GM12878 (cell line): Measurements from ENCODE around the gene BEGAIN. TPM values are rescaled to one million over a fixed set of nuclear protein-coding genes. Genes with fewer than 3 reads are reported as not detected.

ENCODE experiments used
- ATAC-seq: fragments of 200-7000 bp; cut with Tn5 transposase; 3 replicates; pipeline ENCODE4 v1.9.1; 2020; ENCODE audit warnings: mild to moderate bottlenecking, moderate library complexity
- BruUV-seq: library from RNA; stranded (reverse); fragments of 400-500 nt; replicated peaks from 2 replicates; lab custom pipeline; 2021; lab: Mats Ljungman, UMichigan
- CTCF ChIA-PET: fragments of 300-600 bp; sonication (Branson Sonifier 250); formaldehyde crosslinking; extraction: SDS; loops from one replicate; lab custom pipeline; 2021; ENCODE audit warnings: inconsistent platforms; lab: Yijun Ruan, JAX
- POLR2A ChIA-PET: fragments of 350-600 bp; formaldehyde crosslinking; extraction: SDS; loops from one replicate; lab custom pipeline; 2021; ENCODE audit warnings: inconsistent platforms; lab: Charles Lee
- RAD21 ChIA-PET: fragments of 300-600 bp; sonication (Branson Sonifier 250); formaldehyde crosslinking; loops from one replicate; lab custom pipeline; 2023; ENCODE audit warnings: antibody characterized with exemption; ENCODE audit not compliant: unreplicated experiment; lab: Charles Lee
- SMC1A ChIA-PET: fragments of 300-600 bp; sonication (Branson Sonifier 250); formaldehyde crosslinking; loops from one replicate; lab custom pipeline; 2023; ENCODE audit not compliant: unreplicated experiment, uncharacterized antibody; lab: Charles Lee
- DNase-seq: peaks from one replicate; pipeline ENCODE4 v3.0.0-alpha.2; 2011; ENCODE audit warnings: low read depth, low spot score
- FAIRE-seq: peaks from 3 replicates; lab custom pipeline; 2011; peaks lifted over from hg19 to GRCh38; lab: Jason Lieb, UNC
- H2AFZ ChIP-seq: 2 replicates; pipeline ENCODE4 v1.6.0; 2011; ENCODE audit warnings: low read depth, low read length, control low read depth; ENCODE audit not compliant: control insufficient read depth
- H3K27ac ChIP-seq: 2 replicates; pipeline ENCODE4 v1.5.1; 2011; ENCODE audit warnings: control low read depth; ENCODE audit not compliant: control insufficient read depth, insufficient read depth
- H3K27me3 ChIP-seq, 2 experiments: replicated peaks in 1 of 2; 2 replicates each; pipeline versions ENCODE4 v1.6.0 to v1.6.1; 2011; ENCODE audit warnings: low read length in 1 of 2; ENCODE audit not compliant: control insufficient read depth in 2 of 2, insufficient read depth in 2 of 2
- H3K36me3 ChIP-seq, 2 experiments: 2 replicates each; pipeline ENCODE4 v1.5.1; 2011; ENCODE audit warnings: low read length in 1 of 2; ENCODE audit not compliant: control insufficient read depth in 2 of 2, insufficient read depth in 2 of 2
- H3K4me1 ChIP-seq: 2 replicates; pipeline ENCODE4 v1.6.1; 2011; ENCODE audit warnings: mild to moderate bottlenecking, low read length, moderate library complexity, mixed read lengths; ENCODE audit not compliant: control insufficient read depth, insufficient read depth
- H3K4me2 ChIP-seq: 2 replicates; pipeline ENCODE4 v1.6.0; 2011; ENCODE audit warnings: control low read depth; ENCODE audit not compliant: control insufficient read depth, insufficient read depth
- H3K4me3 ChIP-seq: fragments of 200-600 bp; sonication (generic); 2 replicates; pipeline ENCODE4 v1.5.1; 2016
- H3K79me2 ChIP-seq: 2 replicates; pipeline ENCODE4 v1.6.0; 2011; ENCODE audit warnings: low read length; ENCODE audit not compliant: control insufficient read depth, insufficient read depth
- H3K9ac ChIP-seq: 2 replicates; pipeline ENCODE4 v1.8.0; 2011; ENCODE audit warnings: low read length, control low read depth, mixed read lengths; ENCODE audit not compliant: control insufficient read depth, insufficient read depth
- H3K9me3 ChIP-seq: replicated peaks from 3 replicates; pipeline ENCODE4 v1.5.1; 2011; ENCODE audit warnings: mild to moderate bottlenecking, low read length; ENCODE audit not compliant: control insufficient read depth, insufficient read depth
- H4K20me1 ChIP-seq: 2 replicates; pipeline ENCODE4 v1.6.0; 2011; ENCODE audit not compliant: control insufficient read depth, insufficient read depth
- BACH1 ChIP-seq: fragments of 450-650 bp; IDR thresholded peaks from 2 replicates; pipeline ENCODE4 v1.6.1; 2017; ENCODE audit warnings: mild to moderate bottlenecking, borderline replicate concordance
- EED ChIP-seq: sonication (generic); IDR thresholded peaks from 2 replicates; pipeline ENCODE4 v1.6.1; 2016; ENCODE audit warnings: antibody characterized with exemption, low read depth
- ESRRA ChIP-seq: IDR thresholded peaks from 2 replicates; pipeline ENCODE4 v1.6.1; 2012; ENCODE audit warnings: mild to moderate bottlenecking, low read length, improper control_type of control experiment
- KLF5 ChIP-seq: fragments of 450-650 bp; IDR thresholded peaks from 2 replicates; pipeline ENCODE4 v1.6.1; 2014; ENCODE audit warnings: mild to moderate bottlenecking; ENCODE audit not compliant: partially characterized antibody
- MTA2 ChIP-seq: fragments of 450-650 bp; IDR thresholded peaks from 2 replicates; pipeline ENCODE4 v1.6.1; 2016; ENCODE audit warnings: low read depth, mild to moderate bottlenecking, moderate library complexity
- RELA ChIP-seq: fragments of 450-650 bp; IDR thresholded peaks from 2 replicates; pipeline ENCODE4 v1.8.0; 2014; ENCODE audit warnings: borderline replicate concordance; ENCODE audit not compliant: partially characterized antibody
- SIX5 ChIP-seq: IDR thresholded peaks from 2 replicates; pipeline ENCODE4 v1.6.1; 2011; ENCODE audit warnings: mild to moderate bottlenecking, low read depth, low read length, moderate library complexity; ENCODE audit not compliant: severe bottlenecking
- SRF ChIP-seq, 2 experiments: IDR thresholded peaks; 2 replicates each; pipeline ENCODE4 v1.6.1; 2011; ENCODE audit warnings: low read depth in 2 of 2, low read length in 2 of 2, mild to moderate bottlenecking in 1 of 2, moderate library complexity in 1 of 2
- STAT3 ChIP-seq: IDR thresholded peaks from 2 replicates; pipeline ENCODE4 v1.6.1; 2011; ENCODE audit warnings: low read depth, low read length, improper control_type of control experiment
- TCF3 ChIP-seq: IDR thresholded peaks from 2 replicates; pipeline ENCODE4 v1.6.1; 2012; ENCODE audit warnings: low read depth, mild to moderate bottlenecking, low read length, borderline replicate concordance; ENCODE audit not compliant: insufficient read depth
- TCF7 ChIP-seq: IDR thresholded peaks from 2 replicates; pipeline ENCODE4 v1.6.1; 2014; ENCODE audit warnings: antibody characterized with exemption, borderline replicate concordance
- ZNF217 ChIP-seq: fragments of 450-650 bp; IDR thresholded peaks from 2 replicates; pipeline ENCODE4 v1.6.1; 2017; ENCODE audit warnings: antibody characterized with exemption, mild to moderate bottlenecking
- WGBS: methylation state at CpG from one replicate; pipeline ENCODE4 v1.1.6; 2016; ENCODE audit warnings: low lambda C conversion rate; ENCODE audit not compliant: insufficient replicate concordance, insufficient coverage; ENCODE audit errors: missing lambda C conversion rate; 5-methylcytosine and 5-hydroxymethylcytosine counted together
- in situ Hi-C: fragments of 300-500 bp; cut with MboI; formaldehyde crosslinking; loops from 9 replicates; pipeline ENCODE4 v1.14.3; 2018; ENCODE audit warnings: mixed read lengths
- intact Hi-C: fragments of 100-400 bp; cut with micrococcal nuclease; formaldehyde crosslinking; loops from one replicate; pipeline ENCODE4 v1.14.2; 2022; ENCODE audit not compliant: unreplicated experiment
- polyA plus RNA-seq, 11 experiments: library from polyadenylated mRNA; depleted of rRNA in 4 of 11; unstranded in 6 of 11; stranded (reverse) in 5 of 11; fragments of >200 nt; fragmentation: Nextera tagmentation in 4 of 11; fragmentation: Illumina TruSeq in 1 of 11; extraction: Ambion mirVana in 4 of 11; extraction: Trizol in 1 of 11; gene quantifications; 1 replicate in 1 of 11; 2 replicates in 10 of 11; pipeline versions ENCODE4 v1.2.1 to v1.2.3, GENCODE V29; 2011 to 2016; ENCODE audit warnings: inconsistent platforms in 2 of 11, missing spikeins in 2 of 11, low read depth in 1 of 11
- total RNA-seq, 4 experiments: library from RNA; depleted of rRNA in 3 of 4; stranded (reverse); fragments of >200 nt in 3 of 4; fragmentation: Illumina TruSeq in 1 of 4; extraction: Trizol in 1 of 4; gene quantifications; 2 replicates each; pipeline versions ENCODE4 v1.2.1 to v1.2.3, GENCODE V29; 2013 to 2021

BEGAIN gene
- total and polyA plus RNA-seq, 10 of the 15 experiments (the other 5 are each of a cell fraction or from before 2014, with no cell fraction given) = 0.01 to 0.31 (median 0.06) TPM; not detected in 5

DNA sequence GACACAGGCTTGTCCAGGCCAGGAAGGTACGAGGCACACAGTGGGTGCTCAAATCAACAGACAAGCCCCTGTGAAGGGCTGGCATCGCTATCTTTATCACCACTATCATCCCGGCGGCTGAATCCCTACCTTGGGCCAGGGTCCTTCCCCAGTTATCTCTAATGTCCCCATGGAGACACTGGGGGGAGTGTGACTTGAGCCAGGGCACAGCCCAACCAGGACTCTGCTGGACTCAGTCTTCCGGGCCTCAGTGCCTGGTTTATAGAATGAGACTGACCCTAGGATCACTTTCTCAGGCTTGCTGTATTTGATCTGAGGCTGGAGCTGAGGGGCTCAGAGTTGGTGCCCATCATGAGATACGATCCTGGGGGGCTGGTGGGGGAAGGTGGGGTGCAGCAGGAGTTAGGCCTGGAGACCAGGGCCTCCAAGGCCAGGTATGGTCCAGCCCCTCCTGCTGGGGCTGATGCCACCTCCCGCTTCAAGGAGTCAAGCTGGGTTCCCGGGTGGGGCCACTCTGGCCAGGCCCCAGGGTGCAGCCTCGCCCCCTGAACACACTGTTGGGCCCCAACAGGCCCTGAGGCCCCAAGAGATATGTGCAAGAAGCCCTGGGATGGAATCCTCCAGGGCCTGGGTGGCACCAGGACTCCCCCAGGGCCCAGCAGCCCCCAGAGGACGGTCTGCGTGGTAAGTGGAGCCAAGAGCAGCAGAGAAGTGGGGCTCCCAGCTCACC, 11.8 kb downstream of the BEGAIN start:
- ChIA-PET SMC1A (no interaction called here), RAD21 (interaction anchor here (0.7 kb wide), 1 partner anchor 537 kb away, joined by 3 read pairs; no protein-coding TSS in a partner anchor), POLR2A (no interaction called here), CTCF (no interaction called here)
- TF ChIP-seq KLF5 (no peak), EED (no peak), BACH1 (no peak), STAT3 (no peak), SRF (IDR thresholded peaks at IDR 0.05; ENCODE audit: low read depth in 2 of 2, low read length in 2 of 2) (no peak), MTA2 (no peak), TCF7 (no peak), SIX5 (no peak), RELA (no peak), ESRRA (no peak), TCF3 (no peak), ZNF217 (no peak)
- Histone ChIP-seq H4K20me1 (no peaks in the 10 kb centered on the region), H2AFZ (no peak overlapping the region), H3K4me3 (no peak overlapping the region), H3K36me3 (no peaks in the 10 kb centered on the region), H3K27me3 (no peaks in the 10 kb centered on the region), H3K9ac (no peak overlapping the region), H3K79me2 (no peaks in the 10 kb centered on the region), H3K27ac (no peak overlapping the region), H3K4me1 (no peaks in the 10 kb centered on the region), H3K4me2 (no peak overlapping the region), H3K9me3 (no peaks in the 10 kb centered on the region)
- FAIRE-seq (no peak), ATAC-seq (no peak), DNase-seq (no peak)
- 32% methylated on average over 11 of the region's 11 CpGs for WGBS
- intact Hi-C loops (no loop called here), in situ Hi-C loops (no loop called here)
- BruUV-seq = no TSS peak
